Measurements from ENCODE around the gene ZMYM2. TPM values are rescaled to one million over a fixed set of nuclear protein-coding genes. Genes with fewer than 3 reads are reported as not detected.

The ZMYM2 gene
- polyA plus RNA-seq, 2 of the 4 experiments (the other 2 are of a cell fraction) = 21.7 to 56.7 TPM

- ChIA-PET CTCF (interaction anchor here (0.6 to 2.4 kb wide), 6 partner anchors 9 to 116 kb away, joined by 3 to 11 read pairs (median 4); no protein-coding TSS in a partner anchor), POLR2A (interaction anchor here (0.7 to 2.9 kb wide), 2 partner anchors 9 to 19 kb away, joined by 4 to 32 read pairs; no protein-coding TSS in a partner anchor)
- FAIRE-seq (no peak), ATAC-seq (peak; percentile 77 to 81), DNase-seq (ENCODE audit: low read depth in 1 of 2, low spot score in 1 of 2) (peak; percentile 21 to 68)
- H3K27ac ChIP-seq = peak overlapping the region; percentile 82 to 91
- H3K9me3 ChIP-seq = no peaks in the 10 kb centered on the region
- H3K4me2 ChIP-seq = peak overlapping the region; percentile 98
- 0% methylated on average over 6 of the region's 55 CpGs for WGBS (ENCODE audit: missing lambda C conversion rate)
- TF ChIP-seq MAX (IDR thresholded peaks at IDR 0.05) = peak; percentile 39; the same call in 1 of the 2 replicates
- peak; percentile 68 for TF ChIP-seq MAFK (IDR thresholded peaks at IDR 0.05; ENCODE audit: partially characterized antibody)
- TF ChIP-seq CBX2 (IDR thresholded peaks at IDR 0.05; ENCODE audit: borderline replicate concordance, low read depth) = no peak
- no peak for TF ChIP-seq HDAC2 (IDR thresholded peaks at IDR 0.05)
- TF ChIP-seq JUN (IDR thresholded peaks at IDR 0.05) = peak in 1 of 2 experiments; percentile 17; a peak in 1 of 5 replicates
- peak overlapping the region; percentile 76 for H3K4me3 ChIP-seq
- H3K4me1 ChIP-seq = peaks cover 6% of the 10 kb centered on the region; the same call in 1 of the 3 replicates
These were observed 160.0 kb downstream of the ZMYM2 start for GRCh38 chr13:20118268-20119140.

- POLR2A ChIA-PET = interaction anchor here (2.9 kb wide), 1 partner anchor 8 kb away, joined by 32 read pairs; no protein-coding TSS in a partner anchor
- CTCF ChIA-PET = no interaction called here
- Histone ChIP-seq H3K4me3 (no peak overlapping the region), H3K4me1 (peaks cover 6% of the 10 kb centered on the region; the same call in 2 of the 3 replicates), H3K4me2 (peak overlapping the region; percentile 98; the same call in 2 of the 3 replicates), H3K9me3 (no peaks in the 10 kb centered on the region), H3K27ac (peak overlapping the region in 1 of 2 experiments; percentile 91; a peak in 4 of 6 replicates)
- no peak for DNase-seq (ENCODE audit: low read depth in 1 of 2, low spot score in 1 of 2)
- no peak for TF ChIP-seq ATOH8 (CRISPR knock-in tag; IDR thresholded peaks at IDR 0.05; ENCODE audit: low read depth)
- 94% methylated on average over 3 of the region's 3 CpGs for WGBS (ENCODE audit: missing lambda C conversion rate)
- no peak for ATAC-seq
- no peak for FAIRE-seq
These were observed 161.4 kb downstream of the ZMYM2 start for GRCh38 chr13:20119960-20120359.

GRCh38 chr13:20121159-20121525 is 162.6 kb downstream of the ZMYM2 start:
- Histone ChIP-seq H3K4me2 (peak overlapping the region; percentile 69; the same call in 2 of the 3 replicates), H3K27ac (0 out of 6 replicates have a peak overlapping the region, but pooled peaks of 1 of the 2 experiments have one; percentile 53), H3K4me3 (no peak overlapping the region; the same call in 2 of the 3 replicates), H3K9me3 (no peaks in the 10 kb centered on the region), H3K4me1 (peaks cover 14% of the 10 kb centered on the region; the same call in 2 of the 3 replicates)
- DNase-seq (ENCODE audit: low read depth in 1 of 2, low spot score in 1 of 2) (no peak), FAIRE-seq (no peak), ATAC-seq (no peak)
- 47% methylated on average over 7 of the region's 7 CpGs for WGBS (ENCODE audit: missing lambda C conversion rate)
- ChIA-PET CTCF (no interaction called here), POLR2A (no interaction called here)
- TF ChIP-seq FOSL2 (IDR thresholded peaks at IDR 0.05) (no peak), FOSL2 (CRISPR knock-in tag; IDR thresholded peaks at IDR 0.05) (no peak), REST (IDR thresholded peaks at IDR 0.05) (no peak), BHLHE40 (IDR thresholded peaks at IDR 0.05; ENCODE audit: low read depth, low read length) (no peak), CBX2 (IDR thresholded peaks at IDR 0.05; ENCODE audit: borderline replicate concordance, low read depth) (no peak), NPAS2 (CRISPR knock-in tag; IDR thresholded peaks at IDR 0.05; ENCODE audit: borderline replicate concordance) (no peak), RAD21 (conservative IDR thresholded peaks at IDR 0.05 in 1 of 2, IDR thresholded peaks at IDR 0.05 in 1 of 2) (no peak), HOXB5 (CRISPR knock-in tag; IDR thresholded peaks at IDR 0.05) (no peak), PBX3 (IDR thresholded peaks at IDR 0.05) (no peak)

All from A549 (cell line).